H9 (cell line): ENCODE measurements around the gene RNPEPL1. TPM values are rescaled to one million over a fixed set of nuclear protein-coding genes. Genes with fewer than 3 reads are reported as not detected.
A peak's percentile ranks its signal among the peaks of the same experiment; 100 is the strongest.

Experiments used
- DNase-seq: peaks from one replicate; pipeline ENCODE4 v3.0.0-alpha.2; 2017
- H2AFZ ChIP-seq: one replicate; pipeline ENCODE4 v1.6.1; 2013; ENCODE audit warnings: mild to moderate bottlenecking, low read length, control low read depth, moderate library complexity
- H2AK5ac ChIP-seq: 2 replicates; pipeline ENCODE4 v1.6.1; 2013; ENCODE audit warnings: low read length, control low read depth, mixed read lengths; ENCODE audit not compliant: insufficient read length
- H2BK120ac ChIP-seq: one replicate; pipeline ENCODE4 v1.6.1; 2013; ENCODE audit warnings: low read depth, mild to moderate bottlenecking, low read length, control low read depth, inconsistent platforms; ENCODE audit not compliant: poor library complexity, severe bottlenecking
- H2BK12ac ChIP-seq: 2 replicates; pipeline ENCODE4 v1.6.1; 2013; ENCODE audit warnings: low read length, control low read depth, mixed read lengths, low read depth; ENCODE audit not compliant: insufficient read length
- H2BK15ac ChIP-seq: 2 replicates; pipeline ENCODE4 v1.6.1; 2013; ENCODE audit warnings: low read depth, low read length, control low read depth
- H2BK20ac ChIP-seq: one replicate; pipeline ENCODE4 v1.6.1; 2013; ENCODE audit warnings: low read depth, mild to moderate bottlenecking, low read length, control low read depth, inconsistent platforms; ENCODE audit not compliant: poor library complexity, severe bottlenecking
- H2BK5ac ChIP-seq: 2 replicates; pipeline ENCODE4 v1.6.1; 2013; ENCODE audit warnings: low read length, control low read depth, mixed read lengths; ENCODE audit not compliant: insufficient read length
- H3K14ac ChIP-seq: 2 replicates; pipeline ENCODE4 v1.6.1; 2013; ENCODE audit warnings: low read length, control low read depth; ENCODE audit not compliant: insufficient read depth
- H3K18ac ChIP-seq: 2 replicates; pipeline ENCODE4 v1.6.1; 2013; ENCODE audit warnings: low read depth, mild to moderate bottlenecking, mixed read lengths, low read length, control low read depth; ENCODE audit not compliant: insufficient read length
- H3K23ac ChIP-seq: 2 replicates; pipeline ENCODE4 v1.6.1; 2013; ENCODE audit warnings: low read length, control low read depth, mixed read lengths, low read depth; ENCODE audit not compliant: insufficient read length
- H3K23me2 ChIP-seq: 2 replicates; pipeline ENCODE4 v1.6.1; 2013; ENCODE audit warnings: low read depth, mild to moderate bottlenecking, mixed read lengths, low read length, control low read depth; ENCODE audit not compliant: insufficient read length, poor library complexity, severe bottlenecking
- H3K27ac ChIP-seq: 2 replicates; pipeline ENCODE4 v1.5.1; 2013; ENCODE audit warnings: low read length, control low read depth, mixed read lengths, low read depth; ENCODE audit not compliant: insufficient read length
- H3K27me3 ChIP-seq: 2 replicates; pipeline ENCODE4 v1.6.1; 2013; ENCODE audit warnings: low read length, control low read depth, inconsistent platforms; ENCODE audit not compliant: insufficient read depth
- H3K4ac ChIP-seq: 2 replicates; pipeline ENCODE4 v1.6.1; 2013; ENCODE audit warnings: low read depth, mild to moderate bottlenecking, control low read depth, inconsistent platforms, low read length, moderate library complexity
- H3K4me1 ChIP-seq: 2 replicates; pipeline ENCODE4 v1.6.1; 2013; ENCODE audit warnings: low read length, control low read depth, inconsistent platforms; ENCODE audit not compliant: insufficient read depth
- H3K4me2 ChIP-seq: 2 replicates; pipeline ENCODE4 v1.6.1; 2013; ENCODE audit warnings: low read length, control low read depth, mixed read lengths; ENCODE audit not compliant: insufficient read length, insufficient read depth
- H3K56ac ChIP-seq: 2 replicates; pipeline ENCODE4 v1.6.1; 2013; ENCODE audit warnings: low read depth, mild to moderate bottlenecking, mixed read lengths, low read length, control low read depth; ENCODE audit not compliant: insufficient read length
- H3K79me1 ChIP-seq: 2 replicates; pipeline ENCODE4 v1.6.1; 2013; ENCODE audit warnings: low read depth, mild to moderate bottlenecking, moderate library complexity, low read length, control low read depth, inconsistent platforms; ENCODE audit not compliant: insufficient read depth, poor library complexity, severe bottlenecking
- H3K79me2 ChIP-seq: 2 replicates; pipeline ENCODE4 v1.6.1; 2013; ENCODE audit warnings: low read length, control low read depth, inconsistent platforms; ENCODE audit not compliant: insufficient read depth
- H3K9ac ChIP-seq: 2 replicates; pipeline ENCODE4 v1.6.1; 2013; ENCODE audit warnings: low read length, control low read depth, mixed read lengths; ENCODE audit not compliant: insufficient read length; ENCODE audit errors: extremely low read depth
- H3K9me3 ChIP-seq: one replicate; pipeline ENCODE4 v1.6.1; 2013; ENCODE audit warnings: low read depth, low read length, inconsistent platforms; ENCODE audit not compliant: control insufficient read depth
- H3T11ph ChIP-seq: one replicate; pipeline ENCODE4 v1.6.1; 2013; ENCODE audit warnings: mild to moderate bottlenecking, low read length, control low read depth, inconsistent platforms
- H4K20me1 ChIP-seq: one replicate; pipeline ENCODE4 v1.6.1; 2013; ENCODE audit not compliant: control insufficient read depth, insufficient read length, insufficient read depth
- H4K5ac ChIP-seq: 2 replicates; pipeline ENCODE4 v1.6.1; 2013; ENCODE audit warnings: low read depth, mild to moderate bottlenecking, mixed read lengths, low read length, control low read depth; ENCODE audit not compliant: insufficient read length
- H4K8ac ChIP-seq: replicated peaks from 2 replicates; pipeline ENCODE4 v1.6.1; 2013; ENCODE audit warnings: low read length, control low read depth, mixed read lengths, low read depth; ENCODE audit not compliant: insufficient read length
- H4K91ac ChIP-seq: 2 replicates; pipeline ENCODE4 v1.6.1; 2013; ENCODE audit warnings: low read depth, mild to moderate bottlenecking, moderate library complexity, mixed read lengths, low read length, control low read depth; ENCODE audit not compliant: insufficient read length
- H3K27ac Mint-ChIP-seq, 3 experiments: 2 replicates in 2 of 3; 3 replicates in 1 of 3; pipeline ENCODE4 v1.8.0; 2020 to 2021; ENCODE audit warnings: mixed read lengths in 3 of 3, mild to moderate bottlenecking in 1 of 3, moderate library complexity in 1 of 3
- H3K27me3 Mint-ChIP-seq: 2 replicates; pipeline ENCODE4 v1.8.0; 2021; ENCODE audit warnings: low read depth, mild to moderate bottlenecking, moderate library complexity, mixed read lengths
- H3K36me3 Mint-ChIP-seq, 3 experiments: 2 replicates in 2 of 3; 3 replicates in 1 of 3; pipeline ENCODE4 v1.8.0; 2020 to 2021; ENCODE audit warnings: low read depth in 3 of 3, mixed read lengths in 3 of 3; ENCODE audit not compliant: insufficient read depth in 1 of 3
- H3K4me1 Mint-ChIP-seq, 2 experiments: 2 replicates each; pipeline ENCODE4 v1.8.0; 2020; ENCODE audit warnings: mixed read lengths in 2 of 2
- H3K4me3 Mint-ChIP-seq, 2 experiments: 2 replicates in 1 of 2; 3 replicates in 1 of 2; pipeline ENCODE4 v1.8.0; 2020 to 2021; ENCODE audit warnings: mild to moderate bottlenecking in 2 of 2, mixed read lengths in 2 of 2, moderate library complexity in 1 of 2
- H3K9me3 Mint-ChIP-seq, 2 experiments: 2 replicates in 1 of 2; 3 replicates in 1 of 2; pipeline ENCODE4 v1.8.0; 2020; ENCODE audit warnings: mild to moderate bottlenecking in 2 of 2, mixed read lengths in 2 of 2, moderate library complexity in 1 of 2
- WGBS: extraction: QIAGEN DNeasy Blood & Tissue Kit; methylation state at CpG from one replicate; pipeline ENCODE4 v1.1.7; 2013; ENCODE audit warnings: missing lambda C conversion rate, low lambda C conversion rate, mixed read lengths; ENCODE audit not compliant: insufficient read length; ENCODE audit errors: extremely low coverage; 5-methylcytosine and 5-hydroxymethylcytosine counted together
- total RNA-seq: library from RNA; stranded (reverse); gene quantifications from 2 replicates; pipeline ENCODE4 v1.2.1, GENCODE V29; 2021
- TF ChIP-seq, protein P1 (sequence below): fragments of 200-600 bp; sonication (generic); conservative IDR thresholded peaks from 3 replicates; pipeline ENCODE4 v1.8.0; 2021; ENCODE audit warnings: antibody characterized with exemption, mild to moderate bottlenecking

RNPEPL1 gene
- total RNA-seq, 1 experiment from 2014 or later = 22.5 TPM

GRCh38 chr2:240572141-240573031 lies 4.1 kb downstream of the RNPEPL1 start:
- Mint-ChIP-seq H3K9me3 (no peaks in the 10 kb centered on the region), H3K27ac (peak overlapping the region in 1 of 3 experiments; percentile 87; a peak in 1 of 7 replicates), H3K4me1 (peaks cover 4 to 5% of the 10 kb centered on the region in 2 experiments), H3K4me3 (no peak overlapping the region), H3K36me3 (peaks cover 0 to 2% (median 0%) of the 10 kb centered on the region in 3 experiments; a peak in 1 of 7 replicates), H3K27me3 (peaks cover 14% of the 10 kb centered on the region)
- Histone ChIP-seq H2BK12ac (no peak overlapping the region), H4K91ac (no peak overlapping the region), H2BK120ac (no peak overlapping the region), H3K18ac (no peak overlapping the region), H3T11ph (no peak overlapping the region), H3K4ac (no peak overlapping the region), H2BK20ac (no peak overlapping the region), H3K9me3 (no peaks in the 10 kb centered on the region), H4K20me1 (no peaks in the 10 kb centered on the region), H3K4me2 (no peak overlapping the region), H2BK5ac (no peak overlapping the region), H3K27ac (no peak overlapping the region), H3K9ac (no peak overlapping the region), H3K27me3 (peaks cover 13% of the 10 kb centered on the region), H2AFZ (no peak overlapping the region), H3K4me1 (peaks cover 2% of the 10 kb centered on the region; the same call in 1 of the 2 replicates), H3K23ac (no peak overlapping the region), H3K79me1 (no peaks in the 10 kb centered on the region), H3K79me2 (no peaks in the 10 kb centered on the region; the same call in 1 of the 2 replicates), H3K56ac (no peak overlapping the region), H3K14ac (no peak overlapping the region; the same call in 1 of the 2 replicates), H2BK15ac (no peak overlapping the region), H2AK5ac (no peak overlapping the region), H4K8ac (no peak overlapping the region), H4K5ac (no peak overlapping the region), H3K23me2 (peaks cover 11% of the 10 kb centered on the region)
- TF ChIP-seq, protein P1, sequence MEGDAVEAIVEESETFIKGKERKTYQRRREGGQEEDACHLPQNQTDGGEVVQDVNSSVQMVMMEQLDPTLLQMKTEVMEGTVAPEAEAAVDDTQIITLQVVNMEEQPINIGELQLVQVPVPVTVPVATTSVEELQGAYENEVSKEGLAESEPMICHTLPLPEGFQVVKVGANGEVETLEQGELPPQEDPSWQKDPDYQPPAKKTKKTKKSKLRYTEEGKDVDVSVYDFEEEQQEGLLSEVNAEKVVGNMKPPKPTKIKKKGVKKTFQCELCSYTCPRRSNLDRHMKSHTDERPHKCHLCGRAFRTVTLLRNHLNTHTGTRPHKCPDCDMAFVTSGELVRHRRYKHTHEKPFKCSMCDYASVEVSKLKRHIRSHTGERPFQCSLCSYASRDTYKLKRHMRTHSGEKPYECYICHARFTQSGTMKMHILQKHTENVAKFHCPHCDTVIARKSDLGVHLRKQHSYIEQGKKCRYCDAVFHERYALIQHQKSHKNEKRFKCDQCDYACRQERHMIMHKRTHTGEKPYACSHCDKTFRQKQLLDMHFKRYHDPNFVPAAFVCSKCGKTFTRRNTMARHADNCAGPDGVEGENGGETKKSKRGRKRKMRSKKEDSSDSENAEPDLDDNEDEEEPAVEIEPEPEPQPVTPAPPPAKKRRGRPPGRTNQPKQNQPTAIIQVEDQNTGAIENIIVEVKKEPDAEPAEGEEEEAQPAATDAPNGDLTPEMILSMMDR = no peak
- no CpG with 5 or more reads among the region's 30 CpGs for WGBS
- DNase-seq = no peak
